Hepatocyte (in vitro differentiated cells): ENCODE results near the gene GABBR2.

Source experiments
- CTCF ChIP-seq: fragments of 200-600 bp; sonication (generic); IDR thresholded peaks from 2 replicates; pipeline ENCODE4 v1.5.1; 2016; ENCODE audit warnings: antibody characterized with exemption, mild to moderate bottlenecking; ENCODE audit not compliant: poor library complexity
- EZH2phosphoT487 ChIP-seq: fragments of 200-600 bp; sonication (generic); IDR thresholded peaks from one replicate; pipeline ENCODE4 v1.6.1; 2018; ENCODE audit warnings: antibody characterized with exemption, mild to moderate bottlenecking, low read depth, moderate library complexity; ENCODE audit not compliant: unreplicated experiment, severe bottlenecking

GRCh38 chr9:98442541-98442940, 266.2 kb downstream of the GABBR2 start:
- TF ChIP-seq CTCF (no peak), EZH2phosphoT487 (no peak)
